Fibroblast of skin of right quadriceps (primary cell): ENCODE results near the gene RABGAP1L.
A peak's percentile ranks its signal among the peaks of the same experiment; 100 is the strongest.
"Not testable (repeated sequence)": the region's sequence is repeated elsewhere in the genome, so short reads cannot be mapped to it uniquely, and the experiment has no call there.

ENCODE experiments used
- DNase-seq: peaks from one replicate; pipeline ENCODE4 v3.0.0-alpha.2; 2013

The RABGAP1L gene

DNA sequence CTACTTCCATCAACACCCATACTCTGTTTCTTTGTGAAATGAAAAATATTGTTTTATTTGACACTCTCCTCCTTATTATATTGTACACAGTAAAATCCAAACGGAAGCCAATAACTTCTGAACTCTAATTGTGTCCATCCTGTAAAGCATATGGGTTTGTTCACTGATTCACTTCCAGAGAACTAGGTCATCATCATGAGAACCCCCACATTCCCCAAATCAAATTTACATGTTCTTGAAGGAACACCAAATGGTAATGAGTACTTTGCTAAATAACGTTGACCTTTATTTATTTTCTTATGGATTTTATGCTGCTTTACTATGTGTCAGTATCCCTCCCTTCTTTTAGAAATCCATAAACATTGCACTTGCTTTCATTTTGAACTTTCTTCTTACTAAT is 627.0 kb downstream of the RABGAP1L start:
- no peak for DNase-seq

DNA sequence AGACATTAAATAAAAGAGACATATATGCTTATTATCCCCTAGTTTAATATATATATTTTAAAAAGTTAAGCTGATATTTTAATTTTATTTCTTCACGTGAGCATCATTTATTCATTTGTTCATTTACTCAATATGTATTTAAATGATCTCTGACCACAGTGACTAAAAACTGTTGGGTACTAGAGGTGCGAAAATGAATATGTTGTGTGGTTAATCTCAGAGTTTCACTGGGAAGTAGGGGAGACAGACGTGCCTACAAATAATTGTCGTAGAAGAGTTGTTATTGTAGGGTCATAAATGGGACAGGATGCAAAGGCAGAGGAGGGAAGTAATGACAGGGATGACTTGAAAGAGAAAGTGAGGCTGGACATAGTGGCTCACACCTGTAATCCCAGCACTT is 627.4 kb downstream of the RABGAP1L start:
- DNase-seq, result no peak

DNA sequence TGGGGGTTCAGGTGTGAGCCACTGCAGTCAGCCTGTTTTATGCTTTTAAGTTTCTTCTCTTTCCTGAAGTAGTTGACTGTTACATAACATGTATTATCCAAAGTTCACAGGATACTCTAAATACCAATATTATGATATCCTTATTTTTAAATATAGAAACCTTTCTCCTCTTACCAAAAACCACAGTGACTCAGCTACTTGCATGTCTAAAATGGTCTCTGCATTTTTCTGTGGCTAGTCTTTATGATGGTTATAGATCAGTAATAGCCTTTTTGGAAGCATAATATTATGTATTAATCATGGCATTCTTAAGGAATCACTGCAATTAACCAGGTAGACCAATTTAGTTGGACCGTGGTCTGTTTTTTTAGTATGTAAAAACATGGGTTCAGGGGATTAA is 629.7 kb downstream of the RABGAP1L start:
- peak; percentile 90 for DNase-seq

DNA sequence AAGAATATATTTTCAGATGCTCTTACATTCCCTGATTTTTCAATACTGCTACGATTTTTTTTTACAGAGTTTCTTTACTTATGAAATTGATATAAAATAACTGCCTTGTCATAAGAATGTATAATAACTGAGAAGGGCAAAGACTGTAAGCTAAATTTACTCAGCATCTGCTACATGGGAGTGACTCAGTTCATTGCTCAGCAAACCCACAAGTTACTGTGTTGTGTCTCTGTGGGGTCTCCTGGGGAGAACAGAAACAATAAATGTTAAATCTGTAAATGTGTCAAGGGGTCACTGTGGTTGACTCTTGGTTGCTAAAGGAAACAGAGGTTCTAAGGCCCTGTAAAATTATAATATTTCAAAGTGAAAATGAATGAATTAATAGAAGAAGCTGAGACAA is 630.1 kb downstream of the RABGAP1L start:
- peak; percentile 90 for DNase-seq

DNA sequence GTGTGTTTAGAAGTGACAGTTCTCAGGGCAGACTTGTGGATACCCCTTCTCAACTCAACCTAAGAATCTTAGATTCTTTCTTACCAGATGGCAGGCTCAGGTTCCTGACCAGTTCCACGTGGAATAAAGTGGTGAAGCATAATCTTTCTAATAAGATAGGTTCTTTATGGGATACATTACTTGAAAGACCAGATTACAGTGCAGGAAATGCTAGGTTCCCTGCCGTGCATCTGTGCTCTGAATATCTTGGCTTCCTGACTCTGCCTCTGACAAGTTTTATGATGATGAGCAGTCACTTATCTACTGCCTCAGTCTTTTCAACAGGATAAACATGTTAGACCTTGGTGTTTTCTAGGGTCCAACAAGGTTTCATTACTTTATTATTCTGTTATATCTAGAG is 632.5 kb downstream of the RABGAP1L start:
- DNase-seq, result peak; percentile 6

DNA sequence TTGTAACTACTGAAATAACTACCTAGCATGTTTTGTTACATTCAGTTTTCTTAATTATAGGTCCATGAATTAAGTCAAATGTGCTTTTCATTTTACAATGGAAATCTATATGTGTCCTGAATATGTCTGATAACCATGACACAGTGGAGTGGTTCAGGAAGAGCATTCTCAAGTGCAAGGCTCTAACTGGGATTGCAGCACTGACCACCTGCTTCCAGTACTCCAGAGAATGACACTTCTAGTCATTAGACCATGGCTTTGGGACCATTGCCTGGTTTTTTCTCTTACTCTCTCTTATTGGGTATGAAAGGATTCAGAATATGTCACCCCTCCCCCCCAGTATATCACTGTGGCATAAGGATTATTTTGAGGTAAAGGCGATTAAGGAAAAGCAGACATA is 635.5 kb downstream of the RABGAP1L start:
- DNase-seq, result no peak

DNA sequence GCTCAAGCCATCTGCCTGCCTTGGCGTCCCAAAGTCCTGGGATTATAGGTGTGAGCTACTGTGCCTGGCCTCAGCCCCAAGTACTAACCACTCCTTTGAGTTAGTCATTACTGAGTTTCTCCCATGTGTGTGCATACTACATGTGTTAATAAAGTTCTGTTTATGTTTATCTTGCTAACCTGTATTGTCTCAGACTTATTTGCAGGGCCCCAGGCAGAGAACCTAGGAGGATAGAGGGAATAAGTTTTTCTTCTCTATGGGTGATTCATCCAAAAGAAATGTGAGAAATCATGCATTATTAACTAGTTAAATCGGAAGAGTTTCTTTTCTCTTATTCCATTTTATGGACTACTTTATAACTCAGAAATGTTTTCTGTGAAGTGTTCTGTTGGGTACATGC is 636.5 kb downstream of the RABGAP1L start:
- peak; percentile 44 for DNase-seq

DNA sequence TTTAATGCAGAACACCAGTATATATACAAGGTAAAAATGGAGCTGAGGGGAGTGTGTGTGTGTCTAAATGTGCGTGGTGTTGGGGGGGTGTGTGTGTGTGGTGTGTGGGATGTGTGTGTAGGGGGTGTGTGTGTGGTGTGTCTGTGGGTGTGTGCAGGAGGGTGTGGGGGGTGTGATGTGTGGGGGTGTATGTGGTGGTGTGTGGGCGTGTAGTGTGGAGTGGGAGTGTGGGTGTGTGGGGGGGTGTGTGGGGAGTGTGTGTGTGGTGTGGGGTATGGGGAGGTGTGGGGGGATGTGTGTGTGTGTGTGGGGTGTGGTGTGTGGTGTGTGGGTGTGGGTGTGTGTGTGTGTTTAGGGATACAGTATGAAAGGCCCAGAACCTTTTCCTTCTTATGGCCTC is 638.1 kb downstream of the RABGAP1L start:
- no peak for DNase-seq

DNA sequence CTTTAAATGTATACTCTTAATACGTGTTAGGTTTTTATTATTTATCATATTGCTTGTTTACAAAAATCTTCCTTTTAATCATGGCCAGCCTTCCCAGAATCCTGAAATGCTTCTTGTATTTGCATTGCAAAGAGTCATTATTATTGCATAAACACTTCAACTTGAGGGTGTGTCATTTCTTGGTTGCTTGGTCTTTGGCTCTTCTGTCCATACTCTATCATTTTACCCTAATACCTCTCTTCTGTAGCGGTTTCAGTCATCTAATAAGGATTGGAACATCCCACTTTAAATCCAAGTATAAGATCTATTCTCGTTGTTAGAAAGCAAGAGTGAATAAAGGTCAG is 639.8 kb downstream of the RABGAP1L start:
- DNase-seq, result no peak

DNA sequence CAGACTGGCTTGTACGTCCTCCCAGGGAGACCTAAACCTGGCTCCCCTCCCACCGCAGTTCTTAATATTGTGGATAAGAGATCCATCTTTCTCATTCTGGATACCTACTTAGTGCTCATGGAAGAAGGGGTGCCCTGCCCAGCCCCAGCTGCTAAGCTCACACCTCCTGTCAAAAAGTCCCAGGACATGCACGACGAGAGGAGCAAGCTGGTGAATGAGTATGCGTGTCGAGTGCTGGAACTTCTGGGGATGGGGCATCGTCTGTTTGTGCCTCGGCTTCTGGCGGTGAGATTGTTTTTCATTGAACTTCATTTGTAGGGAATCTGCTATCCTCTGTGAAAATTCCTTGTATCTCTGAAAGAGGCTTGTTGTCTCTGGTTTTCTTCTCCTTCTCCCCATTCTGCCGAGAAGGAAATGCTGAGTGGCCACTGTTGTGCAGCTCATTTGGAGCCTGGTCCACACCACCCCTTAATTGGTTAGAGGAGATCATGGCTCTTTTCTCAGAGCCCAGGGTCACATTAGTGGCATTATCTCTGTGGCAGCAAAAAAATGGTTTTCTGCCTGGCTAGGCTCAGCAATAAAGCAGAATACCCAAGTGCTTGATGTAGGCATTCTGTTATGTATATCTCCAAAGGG is 641.0 kb downstream of the RABGAP1L start:
- no peak for DNase-seq

DNA sequence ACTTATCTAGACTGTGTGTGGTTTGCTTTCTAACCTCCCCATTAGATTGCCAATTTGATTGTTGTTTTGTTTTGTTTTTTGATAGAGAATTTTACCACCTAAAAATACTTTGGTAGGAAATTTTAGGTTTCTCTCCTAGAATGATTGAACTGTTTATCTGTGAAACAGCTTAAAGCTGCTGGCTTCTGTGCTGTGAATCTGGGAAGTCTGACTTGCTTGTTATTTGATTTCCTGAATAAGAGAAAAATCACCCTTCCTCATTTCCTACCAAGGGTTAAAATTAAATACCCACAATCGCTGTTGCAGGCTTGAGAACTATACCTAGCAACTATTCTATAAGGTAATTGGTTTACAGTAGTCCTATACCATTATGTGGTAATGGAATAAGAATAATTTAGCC is 641.6 kb downstream of the RABGAP1L start:
- no peak for DNase-seq

DNA sequence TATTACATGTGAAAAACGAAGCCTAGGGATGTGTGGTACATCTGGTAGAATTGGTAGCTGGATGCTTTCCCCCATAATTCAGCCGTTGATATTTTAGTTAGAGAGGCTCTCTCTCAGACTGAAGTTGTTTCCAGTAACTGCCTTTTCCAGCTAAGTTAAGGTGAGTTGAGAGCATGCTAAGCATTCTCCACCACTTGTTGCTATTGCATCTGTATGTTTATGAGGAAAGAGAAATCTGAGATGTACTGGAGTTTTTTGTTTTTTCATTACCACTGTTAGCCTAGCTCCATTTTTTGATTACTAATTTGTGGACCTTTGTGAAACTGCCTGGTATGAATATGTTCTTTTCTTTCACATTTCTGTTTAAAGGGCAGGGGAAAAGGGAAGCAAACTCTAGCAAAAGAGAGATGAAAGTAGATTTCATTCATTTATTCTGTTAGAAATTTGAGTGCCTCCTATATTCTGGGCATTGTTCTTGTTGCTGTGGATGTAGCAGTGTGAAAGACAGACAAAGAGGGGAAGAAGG is 650.5 kb downstream of the RABGAP1L start:
- no peak for DNase-seq

DNA sequence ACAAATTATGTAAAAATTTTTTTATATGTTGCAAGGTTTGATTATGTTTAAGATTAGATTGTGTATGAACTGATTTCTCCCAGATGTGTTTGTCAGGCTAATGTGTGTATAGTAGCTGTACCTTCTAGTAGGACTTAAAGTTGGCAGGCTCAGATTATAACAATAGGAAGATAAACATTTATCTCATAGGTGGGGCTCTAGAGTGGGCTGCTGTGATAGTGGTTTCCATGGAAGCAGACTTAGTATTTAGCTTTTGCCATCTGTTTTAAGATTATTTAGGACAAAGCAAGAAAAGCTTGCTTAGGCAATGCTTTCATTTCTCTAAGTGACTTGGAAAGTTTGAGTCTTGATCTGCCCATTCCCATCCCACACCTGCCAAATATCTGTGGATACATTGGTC is 652.7 kb downstream of the RABGAP1L start:
- no peak for DNase-seq

DNA sequence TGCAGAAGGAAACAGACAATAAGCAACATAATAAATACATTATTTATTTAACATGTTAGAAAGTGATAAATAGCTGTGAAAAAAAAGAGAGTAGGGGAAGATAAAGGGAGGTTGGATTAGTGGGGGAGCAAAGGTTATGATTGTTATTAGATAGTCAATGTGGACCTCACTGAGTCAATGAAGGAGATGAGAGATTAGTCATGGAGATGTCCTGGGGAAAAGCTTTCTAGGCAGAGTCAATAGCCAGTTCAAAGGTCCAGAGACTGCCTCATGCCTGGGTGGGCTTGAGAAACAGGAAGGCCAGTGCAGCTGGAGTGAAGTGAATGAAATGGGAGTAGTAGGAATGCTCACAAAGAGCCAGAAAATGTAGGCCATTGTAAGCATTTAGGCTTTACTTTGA is 653.3 kb downstream of the RABGAP1L start:
- no peak for DNase-seq

DNA sequence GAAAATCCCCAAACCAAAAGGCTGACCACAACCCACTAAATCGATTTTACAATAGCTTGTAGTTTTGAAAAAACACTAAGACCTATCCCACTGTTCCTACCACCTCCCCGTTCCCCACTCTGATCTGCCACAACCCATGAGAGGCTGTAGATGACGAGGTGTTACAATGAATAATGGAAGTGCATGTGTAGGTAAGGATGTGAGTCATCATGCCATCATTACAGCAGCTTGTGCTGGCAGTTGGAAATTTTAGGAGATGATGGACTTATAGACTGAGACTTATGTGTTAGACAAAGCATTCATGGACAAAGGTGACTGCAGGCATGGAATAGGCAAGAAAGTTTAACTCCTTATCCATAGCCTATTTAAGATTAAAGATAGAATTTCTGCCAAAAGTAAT is 655.7 kb downstream of the RABGAP1L start:
- peak; percentile 48 for DNase-seq

DNA sequence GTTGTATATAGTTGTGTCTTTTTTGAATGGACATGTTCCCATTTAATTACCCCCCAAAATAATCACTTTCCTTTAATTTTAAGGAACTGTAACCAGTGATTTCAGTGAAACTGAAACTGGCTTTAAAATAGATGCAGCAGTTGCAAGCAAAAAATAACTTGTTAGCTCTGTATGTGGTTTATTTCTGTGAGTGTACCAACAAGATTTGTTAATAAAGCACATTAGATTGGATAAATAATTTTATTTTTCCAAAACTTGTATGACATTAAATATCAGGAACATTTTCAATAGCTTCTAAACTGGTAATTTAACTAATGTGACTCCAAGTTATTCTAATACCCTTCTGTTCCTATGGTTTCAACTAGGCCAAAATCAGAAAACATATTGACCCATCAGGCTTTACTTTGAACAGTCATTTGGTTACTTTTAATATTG is 656.2 kb downstream of the RABGAP1L start:
- no peak for DNase-seq

DNA sequence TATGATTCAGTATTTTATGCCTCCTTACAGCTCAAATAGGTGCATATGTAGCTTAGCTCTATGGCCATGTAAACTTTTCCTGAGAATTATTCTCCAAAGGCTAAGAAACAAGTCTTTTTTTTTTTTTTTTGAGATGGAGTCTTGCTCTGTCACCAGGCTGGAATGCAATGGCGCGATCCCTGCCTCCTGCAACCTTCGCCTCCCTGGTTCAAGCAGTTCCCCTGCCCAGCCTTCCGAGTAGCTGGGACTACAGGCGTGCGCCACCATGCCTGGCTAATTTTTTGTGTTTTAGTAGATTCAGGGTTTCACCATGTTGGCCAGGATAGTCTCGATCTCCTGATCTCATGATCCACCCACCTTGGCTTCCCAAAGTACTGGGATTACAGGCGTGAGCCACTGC is 657.3 kb downstream of the RABGAP1L start:
- not testable (repeated sequence) for DNase-seq

DNA sequence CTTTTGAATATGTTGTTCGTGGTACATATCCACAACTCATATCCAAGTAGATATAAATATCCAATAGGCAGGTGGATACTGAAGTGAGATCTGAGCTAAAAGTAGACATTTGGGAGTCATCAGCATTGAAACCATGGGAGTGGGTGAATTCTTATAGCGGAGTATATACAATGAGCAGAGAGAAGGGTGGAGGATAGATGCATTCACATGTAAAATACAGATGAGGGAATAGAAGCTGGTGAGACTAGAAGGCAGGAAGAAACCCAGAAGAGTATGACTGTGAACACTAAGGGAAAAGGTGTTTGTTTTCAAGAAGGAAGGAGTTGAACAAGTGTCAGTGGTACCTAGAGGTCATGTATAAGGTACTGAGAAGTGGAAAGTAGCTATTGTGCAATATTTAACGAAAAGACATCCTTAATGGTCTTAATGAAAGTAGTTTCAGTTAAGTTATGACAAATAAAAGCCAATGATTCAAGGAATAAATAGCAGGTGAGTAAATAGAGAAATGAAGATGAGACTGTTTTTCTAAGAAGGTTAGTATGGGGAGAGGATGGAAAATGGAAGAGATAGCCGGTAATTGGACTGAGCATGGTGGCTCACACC is 658.8 kb downstream of the RABGAP1L start:
- DNase-seq, result no peak

DNA sequence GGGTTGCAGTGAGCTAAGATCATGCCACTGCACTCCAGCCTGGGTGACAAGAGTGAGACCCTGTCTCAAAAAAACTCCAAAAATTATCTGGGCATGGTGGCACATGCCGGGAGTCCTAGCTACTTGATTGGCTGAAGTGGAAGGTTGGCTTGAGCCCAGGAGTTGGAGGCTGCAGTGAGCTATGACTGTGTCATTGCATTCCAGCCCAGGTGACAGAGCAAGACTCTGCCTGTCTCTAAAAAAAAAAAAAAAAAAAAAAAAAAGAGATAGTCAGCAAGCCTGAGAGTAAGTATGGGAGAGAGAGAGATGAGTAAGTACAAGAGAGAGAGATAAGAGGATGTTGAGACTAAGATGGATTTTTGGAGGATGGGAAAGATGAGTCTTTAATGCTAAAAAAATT is 659.6 kb downstream of the RABGAP1L start:
- peak; percentile 34 for DNase-seq

DNA sequence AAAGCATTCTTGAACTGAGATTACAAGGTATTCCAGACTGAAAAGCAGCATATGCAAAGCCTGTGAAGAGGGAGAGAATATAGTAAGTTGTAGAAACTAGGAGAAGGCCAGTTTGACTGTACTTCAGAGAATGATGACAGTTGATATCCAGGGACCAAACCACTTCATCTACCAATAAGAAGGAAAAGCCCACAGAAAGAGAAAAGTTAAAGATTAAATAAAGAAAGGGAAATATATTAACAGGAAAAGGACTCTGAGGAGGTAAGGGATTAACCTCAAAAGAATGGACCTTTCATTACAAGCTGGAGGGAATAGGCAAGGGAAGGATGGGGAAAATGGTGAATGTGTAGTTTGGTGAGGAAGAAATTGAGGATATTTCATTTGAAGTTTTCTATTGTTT is 660.3 kb downstream of the RABGAP1L start:
- DNase-seq, result no peak

DNA sequence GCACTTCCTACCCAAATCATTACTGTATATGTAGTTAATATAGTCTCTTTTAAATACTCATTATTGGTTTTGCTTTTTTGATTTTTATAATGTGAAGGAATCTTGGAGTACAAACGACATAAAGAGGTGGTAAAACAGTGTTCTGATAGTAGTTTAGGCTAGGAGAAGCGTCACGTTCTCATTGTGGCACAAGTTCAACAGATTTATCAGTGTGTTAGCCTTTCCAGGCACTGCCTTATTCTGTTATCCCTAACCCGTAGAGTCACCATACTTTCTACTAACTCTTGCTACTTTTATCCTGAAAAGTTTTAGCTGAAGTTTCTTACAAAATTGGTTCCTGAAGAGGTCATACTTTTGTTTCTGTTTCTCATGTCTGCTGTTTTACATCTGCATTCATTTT is 665.8 kb downstream of the RABGAP1L start:
- DNase-seq, result no peak

DNA sequence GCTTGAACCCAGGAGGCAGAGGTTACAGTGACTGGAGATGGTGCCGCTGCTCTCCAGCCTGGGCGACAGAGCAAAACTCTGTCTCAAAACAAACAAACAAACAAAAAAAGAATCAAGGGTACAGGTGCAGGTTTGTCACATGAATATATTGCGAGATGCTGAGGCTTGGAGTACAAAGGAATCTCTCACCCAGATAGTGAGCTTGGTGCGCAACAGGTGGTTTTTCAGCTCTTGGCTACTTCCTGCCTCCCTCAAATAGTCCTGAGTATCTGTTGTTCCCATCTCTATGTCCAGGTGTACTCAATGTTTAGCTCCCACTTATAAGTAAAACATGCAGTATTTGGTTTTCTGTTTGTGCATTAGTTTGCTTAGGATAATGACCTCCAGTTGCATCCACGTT is 666.5 kb downstream of the RABGAP1L start:
- DNase-seq, result no peak

DNA sequence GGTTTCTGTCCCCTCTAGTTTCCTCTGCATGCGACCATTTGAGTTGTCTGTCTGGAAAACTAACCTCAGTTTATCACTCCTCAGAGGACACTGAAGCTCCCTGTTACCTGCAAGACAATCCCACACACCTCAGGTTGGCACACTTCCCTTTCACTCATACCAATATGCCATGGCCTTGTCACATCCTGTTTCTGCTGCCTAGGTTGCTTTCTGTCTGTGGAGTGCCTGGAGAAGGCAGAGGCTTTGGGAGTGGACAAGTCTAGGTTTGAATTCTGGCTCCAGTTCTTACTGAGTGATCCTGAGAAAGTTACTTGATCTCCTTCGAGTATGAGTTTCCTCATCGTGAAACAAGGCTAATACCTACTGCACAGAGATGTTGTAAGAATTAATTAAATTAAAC is 668.9 kb downstream of the RABGAP1L start:
- DNase-seq, result no peak

DNA sequence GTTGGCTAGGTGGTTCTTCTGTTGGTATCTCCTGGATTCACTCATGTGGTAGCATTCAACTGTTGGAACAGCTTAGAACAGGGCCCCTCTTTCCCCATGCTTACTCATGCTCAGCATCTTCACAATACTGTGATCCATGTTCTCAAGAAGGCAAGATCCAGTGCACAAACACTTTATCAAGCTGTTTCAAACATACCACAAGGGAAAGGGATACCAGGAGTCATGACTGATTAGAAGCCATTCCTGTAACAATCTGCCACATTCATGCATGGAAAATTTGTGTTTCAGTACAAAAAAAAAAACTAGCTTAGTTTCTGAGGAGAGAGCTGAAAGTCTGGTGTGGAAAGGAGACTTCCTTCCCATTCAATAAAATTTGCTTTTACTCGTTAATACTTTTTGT is 670.7 kb downstream of the RABGAP1L start:
- no peak for DNase-seq

DNA sequence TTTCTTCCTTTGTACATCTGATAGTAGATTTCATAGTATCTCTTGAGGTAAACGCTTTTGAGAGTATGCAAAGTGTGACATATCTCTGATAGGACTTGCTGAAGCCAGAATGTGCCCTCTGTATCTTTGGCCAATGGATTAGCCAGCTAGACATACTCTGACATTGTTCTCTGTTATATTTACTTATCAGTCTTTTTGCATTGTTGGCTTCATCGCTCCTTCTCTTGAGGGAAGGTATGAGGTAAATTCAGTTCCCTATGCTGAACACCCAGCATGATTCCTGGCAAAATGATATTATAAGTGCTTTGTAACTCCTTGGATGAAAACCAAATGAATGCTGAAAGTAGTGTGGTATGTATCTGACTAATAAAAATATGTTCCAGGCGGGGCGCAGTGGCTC is 677.2 kb downstream of the RABGAP1L start:
- DNase-seq, result no peak
